A549 (cell line): Measurements from ENCODE around the gene HYAL4. TPM values are rescaled to one million over a fixed set of nuclear protein-coding genes. Genes with fewer than 3 reads are reported as not detected.
A peak's percentile ranks its signal among the peaks of the same experiment; 100 is the strongest.
"Not testable (repeated sequence)": the region's sequence is repeated elsewhere in the genome, so short reads cannot be mapped to it uniquely, and the experiment has no call there.

Experiments
- ATAC-seq, 2 experiments: fragments of 200-7000 bp in 1 of 2; fragments of >200 bp in 1 of 2; cut with Nextera tagmentation in 1 of 2; cut with Tn5 transposase in 1 of 2; 3 replicates each; pipeline versions ENCODE4 v1.8.0 to v1.9.1; 2018 to 2020; ENCODE audit warnings: mild to moderate bottlenecking in 1 of 2, moderate library complexity in 1 of 2
- CTCF ChIA-PET: fragments of 300-600 bp; sonication (Branson Sonifier 250); formaldehyde crosslinking; extraction: SDS; loops from one replicate; lab custom pipeline; 2021; ENCODE audit warnings: antibody characterized with exemption, inconsistent platforms; lab: Yijun Ruan, JAX
- POLR2A ChIA-PET: fragments of 350-600 bp; formaldehyde crosslinking; extraction: SDS; loops from one replicate; lab custom pipeline; 2021; ENCODE audit warnings: antibody characterized with exemption, inconsistent platforms; lab: Yijun Ruan, JAX
- DNase-seq, 2 experiments: peaks; one replicate each; pipeline versions ENCODE4 v3.0.0 to v3.0.0-alpha.2; 2011 to 2016; ENCODE audit warnings: low read depth in 1 of 2, low spot score in 1 of 2
- FAIRE-seq: peaks from 2 replicates; lab custom pipeline; 2011; peaks lifted over from hg19 to GRCh38; lab: Jason Lieb, UNC
- H3K27ac ChIP-seq, 2 experiments: fragments of >200 bp; sonication (Bioruptor Twin); formaldehyde crosslinking; 3 replicates each; pipeline ENCODE4 v1.5.1; 2016 to 2017
- H3K4me1 ChIP-seq: fragments of >200 bp; sonication (Bioruptor Twin); formaldehyde crosslinking; 3 replicates; pipeline ENCODE4 v1.6.1; 2016
- H3K4me2 ChIP-seq: fragments of >200 bp; sonication (Bioruptor Twin); formaldehyde crosslinking; 3 replicates; pipeline ENCODE4 v1.6.1; 2016
- H3K4me3 ChIP-seq: fragments of >200 bp; sonication (Bioruptor Twin); formaldehyde crosslinking; 3 replicates; pipeline ENCODE4 v1.5.1; 2016
- H3K9me3 ChIP-seq: fragments of >200 bp; sonication (Bioruptor Twin); formaldehyde crosslinking; 3 replicates; pipeline ENCODE4 v1.6.1; 2016
- CBX2 ChIP-seq: fragments of 200-600 bp; sonication (generic); IDR thresholded peaks from 2 replicates; pipeline ENCODE4 v1.6.1; 2016; ENCODE audit warnings: low read depth, mild to moderate bottlenecking, borderline replicate concordance
- CEBPB ChIP-seq, 2 experiments: fragments of >200 bp in 1 of 2; sonication (Bioruptor Twin) in 1 of 2; formaldehyde crosslinking in 1 of 2; IDR thresholded peaks; 2 replicates each; pipeline ENCODE4 v1.6.1; 2012 to 2016
- CHD4 ChIP-seq: fragments of 200-600 bp; sonication (generic); IDR thresholded peaks from 2 replicates; pipeline ENCODE4 v1.6.1; 2016; ENCODE audit warnings: antibody characterized with exemption, mild to moderate bottlenecking, borderline replicate concordance
- ELK1 ChIP-seq: fragments of 150-350 bp; IDR thresholded peaks from 2 replicates; pipeline ENCODE4 v1.6.1; 2014; ENCODE audit warnings: low read depth, mild to moderate bottlenecking, low read length
- EP300 ChIP-seq, 2 experiments: fragments of >200 bp; sonication (Bioruptor Twin); formaldehyde crosslinking; IDR thresholded peaks; 2 replicates in 1 of 2; 3 replicates in 1 of 2; pipeline ENCODE4 v1.6.1; 2016 to 2017
- ESRRA ChIP-seq: fragments of 150-350 bp; IDR thresholded peaks from 2 replicates; pipeline ENCODE4 v1.6.1; 2014; ENCODE audit warnings: mild to moderate bottlenecking, low read length, borderline replicate concordance
- GATA3 ChIP-seq: IDR thresholded peaks from 2 replicates; pipeline ENCODE4 v1.6.1; 2012; ENCODE audit warnings: borderline replicate concordance
- HOXB13 ChIP-seq: fragments of 250-450 bp; sonication (Bioruptor Pico); IDR thresholded peaks from 2 replicates; pipeline ENCODE4 v1.5.0; 2020; ENCODE audit warnings: low read depth, mild to moderate bottlenecking, moderate library complexity
- JUN ChIP-seq, 2 experiments: fragments of >200 bp; sonication (Bioruptor Twin); formaldehyde crosslinking; IDR thresholded peaks; 2 replicates in 1 of 2; 3 replicates in 1 of 2; pipeline ENCODE4 v1.6.1; 2016 to 2017
- KDM5A ChIP-seq: fragments of 200-600 bp; sonication (generic); IDR thresholded peaks from 2 replicates; pipeline ENCODE4 v1.6.1; 2016; ENCODE audit warnings: antibody characterized with exemption, mild to moderate bottlenecking
- MAFK ChIP-seq: fragments of 450-650 bp; IDR thresholded peaks from 2 replicates; pipeline ENCODE4 v1.6.1; 2014; ENCODE audit not compliant: partially characterized antibody
- MYC ChIP-seq: IDR thresholded peaks from 2 replicates; pipeline ENCODE4 v1.6.1; 2012; ENCODE audit warnings: mild to moderate bottlenecking, inconsistent platforms, low read length, improper control_type of control experiment, borderline replicate concordance
- POLR2A ChIP-seq: IDR thresholded peaks from 2 replicates; pipeline ENCODE4 v1.6.1; 2012; ENCODE audit warnings: mild to moderate bottlenecking, low read length
- RAD21 ChIP-seq, 2 experiments: fragments of >200 bp in 1 of 2; sonication (Bioruptor Twin) in 1 of 2; formaldehyde crosslinking in 1 of 2; IDR thresholded peaks in 1 of 2; conservative IDR thresholded peaks in 1 of 2; 2 replicates in 1 of 2; 3 replicates in 1 of 2; pipeline ENCODE4 v1.6.1; 2012 to 2018; ENCODE audit warnings: inconsistent platforms in 1 of 2
- RCOR1 ChIP-seq: fragments of 150-350 bp; IDR thresholded peaks from 2 replicates; pipeline ENCODE4 v1.6.1; 2014; ENCODE audit warnings: antibody characterized with exemption, low read length, low read depth
- RFX5 ChIP-seq: fragments of 450-650 bp; IDR thresholded peaks from 2 replicates; pipeline ENCODE4 v1.7.1; 2014; ENCODE audit warnings: antibody characterized with exemption, mild to moderate bottlenecking, moderate library complexity
- RNF2 ChIP-seq: fragments of 200-600 bp; sonication (generic); IDR thresholded peaks from 2 replicates; pipeline ENCODE4 v1.6.1; 2016; ENCODE audit warnings: low read depth, mild to moderate bottlenecking, antibody characterized with exemption, moderate library complexity, borderline replicate concordance
- TFCP2L1 ChIP-seq: fragments of 250-450 bp; sonication (Bioruptor Pico); IDR thresholded peaks from 2 replicates; pipeline ENCODE4 v1.5.0; 2021; ENCODE audit warnings: mild to moderate bottlenecking
- ZNF302 ChIP-seq: fragments of 250-450 bp; sonication (Bioruptor Pico); IDR thresholded peaks from 2 replicates; pipeline ENCODE4 v1.9.0; 2021; ENCODE audit warnings: inconsistent platforms, mild to moderate bottlenecking, moderate library complexity
- ZSCAN20 ChIP-seq: fragments of 250-450 bp; sonication (Bioruptor Pico); IDR thresholded peaks from 2 replicates; pipeline ENCODE4 v1.8.0; 2022; ENCODE audit warnings: mild to moderate bottlenecking, moderate library complexity
- WGBS: methylation state at CpG from one replicate; pipeline ENCODE4 v1.1.6; 2017; ENCODE audit errors: missing lambda C conversion rate; 5-methylcytosine and 5-hydroxymethylcytosine counted together
- polyA plus RNA-seq, 4 experiments: library from polyadenylated mRNA; depleted of rRNA in 3 of 4; stranded (reverse); fragments of >200 nt; fragmentation: RNase III in 1 of 4; extraction: RNeasy Plus Mini Kit Qiagen cat#74134 plus additional on column Dnase treatment in 1 of 4; gene quantifications; 2 replicates in 3 of 4; 3 replicates in 1 of 4; pipeline ENCODE4 v1.2.3, GENCODE V29; 2011 to 2017
- TF ChIP-seq, protein P1 (sequence below): IDR thresholded peaks from 2 replicates; pipeline ENCODE4 v1.6.1; 2012

HYAL4 gene
- polyA plus RNA-seq, 2 of the 4 experiments (the other 2 are of a cell fraction) = 0.30 TPM; not detected in 1

DNA sequence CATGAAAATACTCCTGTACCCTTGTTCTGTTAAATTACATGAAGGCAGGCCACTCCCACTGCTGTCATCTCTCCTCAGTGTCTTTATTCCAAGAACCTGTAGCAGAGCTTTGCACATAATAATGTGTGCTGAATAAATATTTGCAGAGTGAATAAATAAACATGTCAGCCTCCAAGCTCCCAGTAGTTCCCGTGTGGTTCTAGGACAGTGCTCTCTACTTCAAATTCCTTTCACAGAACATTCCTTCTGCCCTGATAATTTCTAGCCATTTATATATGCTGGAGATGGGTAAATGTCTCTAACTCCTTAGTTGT is 20.3 kb upstream of the HYAL4 start:
- ChIA-PET CTCF (interaction anchor here (1.4 kb wide), 1 partner anchor 41 kb away, joined by 7 read pairs; no protein-coding TSS in a partner anchor), POLR2A (no interaction called here)
- DNase-seq = peak in 1 of 2 experiments; percentile 36

GRCh38 chr7:123828805-123829204 is 16.2 kb upstream of the HYAL4 start:
- H3K4me3 ChIP-seq = no peak overlapping the region
- WGBS = 25% methylated on average over 2 of the region's 2 CpGs
- no peak for TF ChIP-seq KDM5A
- no peak for TF ChIP-seq CEBPB (IDR thresholded peaks at IDR 0.05)
- no peak for ATAC-seq
- no peaks in the 10 kb centered on the region for H3K9me3 ChIP-seq
- no peak for FAIRE-seq
- CTCF ChIA-PET = interaction anchor here (1.3 kb wide), 1 partner anchor 37 kb away, joined by 5 read pairs; no protein-coding TSS in a partner anchor
- H3K4me1 ChIP-seq = peaks cover 11% of the 10 kb centered on the region; the same call in 2 of the 3 replicates
- POLR2A ChIA-PET = no interaction called here
- no peak overlapping the region for H3K4me2 ChIP-seq
- H3K27ac ChIP-seq = no peak overlapping the region
- DNase-seq = no peak

More for the DNA sequence above, 20.3 kb upstream of the HYAL4 start:
- Histone ChIP-seq H3K4me1 (peaks cover 11% of the 10 kb centered on the region; the same call in 2 of the 3 replicates), H3K4me2 (peak overlapping the region; percentile 20; the same call in 2 of the 3 replicates), H3K4me3 (no peak overlapping the region), H3K9me3 (no peaks in the 10 kb centered on the region), H3K27ac (no peak overlapping the region)
- ATAC-seq (peak; percentile 50 to 87; a peak in 5 of 6 replicates), FAIRE-seq (no peak)
- no peak for TF ChIP-seq HOXB13 (CRISPR knock-in tag)
- TF ChIP-seq RCOR1 = no peak
- TF ChIP-seq CHD4 = no peak
- no peak for TF ChIP-seq RNF2
- no peak for TF ChIP-seq CEBPB (IDR thresholded peaks at IDR 0.05)
- no peak for TF ChIP-seq ELK1
- TF ChIP-seq GATA3 = no peak
- TF ChIP-seq MYC = no peak
- TF ChIP-seq CBX2 = no peak
- no peak for TF ChIP-seq RFX5
- TF ChIP-seq JUN (IDR thresholded peaks at IDR 0.05) = no peak
- TF ChIP-seq TFCP2L1 (CRISPR knock-in tag) = no peak
- no peak for TF ChIP-seq EP300 (IDR thresholded peaks at IDR 0.05)
- WGBS = 3% methylated on average over 1 of the region's 1 CpG

DNA sequence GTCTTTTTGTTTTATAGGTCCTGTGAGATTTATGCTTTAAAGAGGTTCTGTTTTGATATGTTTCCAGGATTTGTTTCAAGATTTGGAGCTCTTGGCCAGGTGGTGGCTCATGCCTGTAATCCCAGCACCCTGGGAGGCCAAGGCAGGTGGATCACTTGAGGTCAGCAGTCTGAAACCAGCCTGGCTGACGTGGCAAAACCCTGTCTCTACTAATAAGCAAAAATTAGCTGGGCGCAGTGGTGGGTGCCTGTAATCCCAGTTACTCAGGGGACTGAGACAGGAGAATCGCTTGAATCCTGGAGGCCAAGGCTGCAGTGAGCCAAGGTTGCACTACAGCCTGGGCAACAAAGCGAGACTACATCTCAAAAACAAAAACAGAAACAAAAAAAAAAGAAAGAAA is 8.3 kb upstream of the HYAL4 start:
- no peak for ATAC-seq
- Histone ChIP-seq H3K4me3 (no peak overlapping the region), H3K27ac (no peak overlapping the region), H3K4me1 (no peaks in the 10 kb centered on the region), H3K4me2 (no peak overlapping the region), H3K9me3 (no peaks in the 10 kb centered on the region)
- no peak for DNase-seq
- no peak for FAIRE-seq
- CTCF ChIA-PET = no interaction called here
- TF ChIP-seq ESRRA (no peak), MYC (no peak), RFX5 (no peak), POLR2A (no peak), GATA3 (no peak), CHD4 (no peak), MAFK (no peak), ZSCAN20 (no peak), ZNF302 (CRISPR knock-in tag) (no peak), TFCP2L1 (CRISPR knock-in tag) (no peak), RAD21 (conservative IDR thresholded peaks at IDR 0.05 in 1 of 2, IDR thresholded peaks at IDR 0.05 in 1 of 2) (no peak)
- TF ChIP-seq, protein P1, sequence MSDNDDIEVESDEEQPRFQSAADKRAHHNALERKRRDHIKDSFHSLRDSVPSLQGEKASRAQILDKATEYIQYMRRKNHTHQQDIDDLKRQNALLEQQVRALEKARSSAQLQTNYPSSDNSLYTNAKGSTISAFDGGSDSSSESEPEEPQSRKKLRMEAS = no peak
- 50% methylated on average over 4 of the region's 4 CpGs for WGBS
- POLR2A ChIA-PET = no interaction called here

DNA sequence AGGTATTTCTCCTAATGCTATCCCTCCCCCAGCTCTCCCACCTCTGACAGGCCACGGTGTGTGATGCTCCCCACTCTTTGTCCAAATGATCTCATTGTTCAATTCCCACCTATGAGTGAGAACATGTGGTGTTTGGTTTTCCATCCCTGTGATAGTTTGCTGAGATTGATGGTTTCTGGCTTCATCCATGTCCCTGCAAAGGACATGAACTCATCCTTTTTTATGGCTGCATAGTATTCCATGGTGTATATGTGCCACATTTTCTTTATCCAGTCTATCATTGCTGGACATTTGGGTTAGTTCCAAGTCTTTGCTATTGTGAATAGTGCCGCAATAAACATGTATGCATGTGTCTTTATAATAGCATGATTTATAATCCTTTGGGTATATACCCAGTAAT is 5.9 kb upstream of the HYAL4 start:
- CTCF ChIA-PET = interaction anchor here (1.2 kb wide), 1 partner anchor 26 kb away, joined by 5 read pairs; no protein-coding TSS in a partner anchor
- H3K9me3 ChIP-seq, H3K4me3 ChIP-seq, POLR2A ChIA-PET, H3K27ac ChIP-seq, H3K4me1 ChIP-seq, FAIRE-seq, H3K4me2 ChIP-seq, DNase-seq, ATAC-seq: not testable (repeated sequence)
- WGBS = 56% methylated on average over 2 of the region's 2 CpGs

DNA sequence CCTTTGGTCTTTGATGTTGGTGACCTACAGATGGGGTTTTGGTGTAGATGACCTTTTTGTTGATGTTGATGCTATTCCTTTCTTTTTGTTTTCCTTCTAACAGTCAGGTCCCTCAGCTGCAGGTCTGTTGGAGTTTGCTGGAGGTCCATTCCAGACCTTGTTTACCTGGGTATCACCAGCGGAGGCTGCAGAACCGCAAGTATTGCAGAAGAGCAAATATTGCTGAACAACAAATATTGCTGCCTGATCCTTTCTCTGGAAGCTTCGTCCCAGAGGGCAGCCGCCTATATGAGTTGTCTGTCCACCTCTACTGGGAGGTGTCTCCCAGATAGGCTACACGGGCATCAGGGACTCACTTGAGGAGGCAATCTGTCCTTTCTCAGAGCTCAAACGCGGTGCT is 827 bp upstream of the HYAL4 start:
- POLR2A ChIA-PET, FAIRE-seq, H3K27ac ChIP-seq, H3K9me3 ChIP-seq, H3K4me3 ChIP-seq, ATAC-seq, H3K4me2 ChIP-seq, DNase-seq, H3K4me1 ChIP-seq: not testable (repeated sequence)
- CTCF ChIA-PET = interaction anchor here (3.6 to 3.9 kb wide), 2 partner anchors 21 to 46 kb away, joined by 12 to 19 read pairs; no protein-coding TSS in a partner anchor
- 71% methylated on average over 7 of the region's 7 CpGs for WGBS
